ENCODE measurements around the gene ADAM17.
A peak's percentile ranks its signal among the peaks of the same experiment; 100 is the strongest.
"Not testable (repeated sequence)": the region's sequence is repeated elsewhere in the genome, so short reads cannot be mapped to it uniquely, and the experiment has no call there.

The ADAM17 gene

DNA sequence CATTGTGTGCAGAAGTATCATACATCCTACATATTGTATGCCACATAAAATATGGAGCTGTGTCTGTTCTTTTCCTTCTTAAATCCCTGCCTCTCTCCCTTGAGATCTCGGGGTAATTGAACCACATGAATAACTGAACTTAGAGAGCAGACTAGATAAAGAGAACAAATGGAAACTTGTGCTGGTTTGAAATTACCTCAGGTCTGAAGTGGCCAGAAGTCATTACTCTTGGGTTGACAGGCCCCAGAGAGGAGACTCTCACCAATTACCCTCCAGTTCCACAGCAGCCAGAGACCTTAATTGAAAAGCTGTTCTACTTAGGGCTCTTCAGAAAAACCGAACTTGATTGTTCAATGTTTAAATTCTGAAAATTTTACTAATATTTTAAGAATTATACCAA is 5.0 kb upstream of the ADAM17 start:
- no peak for TF ChIP-seq ZFX (IDR thresholded peaks at IDR 0.05; ENCODE audit: borderline replicate concordance)
- TF ChIP-seq, protein P1, sequence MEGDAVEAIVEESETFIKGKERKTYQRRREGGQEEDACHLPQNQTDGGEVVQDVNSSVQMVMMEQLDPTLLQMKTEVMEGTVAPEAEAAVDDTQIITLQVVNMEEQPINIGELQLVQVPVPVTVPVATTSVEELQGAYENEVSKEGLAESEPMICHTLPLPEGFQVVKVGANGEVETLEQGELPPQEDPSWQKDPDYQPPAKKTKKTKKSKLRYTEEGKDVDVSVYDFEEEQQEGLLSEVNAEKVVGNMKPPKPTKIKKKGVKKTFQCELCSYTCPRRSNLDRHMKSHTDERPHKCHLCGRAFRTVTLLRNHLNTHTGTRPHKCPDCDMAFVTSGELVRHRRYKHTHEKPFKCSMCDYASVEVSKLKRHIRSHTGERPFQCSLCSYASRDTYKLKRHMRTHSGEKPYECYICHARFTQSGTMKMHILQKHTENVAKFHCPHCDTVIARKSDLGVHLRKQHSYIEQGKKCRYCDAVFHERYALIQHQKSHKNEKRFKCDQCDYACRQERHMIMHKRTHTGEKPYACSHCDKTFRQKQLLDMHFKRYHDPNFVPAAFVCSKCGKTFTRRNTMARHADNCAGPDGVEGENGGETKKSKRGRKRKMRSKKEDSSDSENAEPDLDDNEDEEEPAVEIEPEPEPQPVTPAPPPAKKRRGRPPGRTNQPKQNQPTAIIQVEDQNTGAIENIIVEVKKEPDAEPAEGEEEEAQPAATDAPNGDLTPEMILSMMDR (IDR thresholded peaks at IDR 0.05), result no peak
- H3K27ac ChIP-seq, result no peak overlapping the region

DNA sequence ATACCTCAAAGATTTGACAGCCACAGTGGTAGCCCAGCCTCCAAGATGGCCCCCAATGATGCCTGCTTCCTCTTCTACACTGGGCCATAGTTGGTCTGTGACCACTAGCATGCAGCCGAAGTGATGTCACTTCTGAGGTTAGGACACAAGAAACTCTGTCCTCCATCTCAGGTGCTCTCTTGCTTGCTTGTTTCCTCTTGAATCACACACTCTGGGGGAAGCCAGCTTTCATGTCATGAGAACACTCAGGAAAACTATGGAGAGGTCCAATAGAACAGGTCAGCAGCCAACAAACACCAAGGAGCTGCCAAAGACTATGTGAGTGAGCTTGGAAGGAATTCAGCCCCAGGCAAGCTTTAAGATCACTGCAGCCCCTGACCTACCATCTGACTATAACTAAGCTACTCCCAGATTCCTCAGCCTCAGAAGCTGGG is 3.3 kb upstream of the ADAM17 start:
- H3K27ac ChIP-seq, result no peak overlapping the region
- TF ChIP-seq, protein P1 (IDR thresholded peaks at IDR 0.05), result no peak
- no peak for TF ChIP-seq ZFX (IDR thresholded peaks at IDR 0.05; ENCODE audit: borderline replicate concordance)

DNA sequence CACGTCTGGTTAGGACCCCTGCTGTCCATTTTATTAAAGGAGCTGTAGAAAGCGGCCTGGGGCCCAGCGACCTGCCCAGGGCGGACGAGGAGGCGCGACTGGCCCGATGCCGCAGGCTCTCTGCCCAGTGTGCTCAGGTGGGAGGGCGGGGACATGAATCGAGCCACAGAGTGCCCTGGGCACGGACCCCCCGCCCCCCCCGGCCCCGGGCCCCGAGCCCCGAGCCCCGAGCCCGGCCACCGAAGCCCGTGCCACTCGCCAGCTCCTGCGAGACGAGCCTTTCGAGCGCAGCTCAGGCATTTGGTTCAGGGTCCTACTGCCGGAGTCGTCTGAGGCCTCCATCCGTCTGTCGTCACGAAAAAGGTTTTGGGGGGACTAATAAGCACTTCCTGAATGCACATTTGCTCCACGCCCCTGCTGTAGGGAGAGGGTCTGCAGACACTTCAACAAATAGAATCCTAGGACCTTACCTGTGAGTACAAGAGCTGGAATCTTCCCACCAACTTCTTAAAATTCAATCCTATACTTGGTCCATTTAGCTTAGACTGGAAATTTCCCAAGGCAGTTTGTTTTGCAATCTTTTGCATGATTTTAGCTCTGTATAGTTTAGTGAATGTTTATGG is 602 bp upstream of the ADAM17 start:
- H3K27ac ChIP-seq, result peak overlapping the region; percentile 93

DNA sequence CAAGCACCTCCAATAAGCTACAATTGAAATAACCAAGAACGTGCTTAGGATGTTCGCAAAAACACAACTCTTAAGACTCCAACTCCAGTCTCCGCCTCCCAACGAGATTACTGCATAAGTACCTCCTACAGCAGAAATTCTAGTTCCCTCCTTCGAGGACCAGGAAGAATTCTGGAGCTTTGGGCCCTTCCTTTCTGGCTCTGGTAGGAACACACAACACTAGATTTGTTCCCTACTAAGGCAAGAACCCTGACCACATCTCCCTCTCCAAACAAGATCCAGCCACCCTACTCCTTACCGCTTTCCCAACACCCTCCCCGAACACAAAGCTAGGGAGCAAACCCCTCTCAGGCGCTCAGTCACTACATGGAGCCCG is 721 bp downstream of the ADAM17 start:
- peak overlapping the region; percentile 93 for H3K27ac ChIP-seq
- TF ChIP-seq, protein P1 (IDR thresholded peaks at IDR 0.05), result no peak
- TF ChIP-seq ZFX (IDR thresholded peaks at IDR 0.05; ENCODE audit: borderline replicate concordance), result no peak

More for the DNA sequence above, 602 bp upstream of the ADAM17 start:
- TF ChIP-seq, protein P1 (IDR thresholded peaks at IDR 0.05), result no peak
- no peak for TF ChIP-seq ZFX (IDR thresholded peaks at IDR 0.05; ENCODE audit: borderline replicate concordance)

DNA sequence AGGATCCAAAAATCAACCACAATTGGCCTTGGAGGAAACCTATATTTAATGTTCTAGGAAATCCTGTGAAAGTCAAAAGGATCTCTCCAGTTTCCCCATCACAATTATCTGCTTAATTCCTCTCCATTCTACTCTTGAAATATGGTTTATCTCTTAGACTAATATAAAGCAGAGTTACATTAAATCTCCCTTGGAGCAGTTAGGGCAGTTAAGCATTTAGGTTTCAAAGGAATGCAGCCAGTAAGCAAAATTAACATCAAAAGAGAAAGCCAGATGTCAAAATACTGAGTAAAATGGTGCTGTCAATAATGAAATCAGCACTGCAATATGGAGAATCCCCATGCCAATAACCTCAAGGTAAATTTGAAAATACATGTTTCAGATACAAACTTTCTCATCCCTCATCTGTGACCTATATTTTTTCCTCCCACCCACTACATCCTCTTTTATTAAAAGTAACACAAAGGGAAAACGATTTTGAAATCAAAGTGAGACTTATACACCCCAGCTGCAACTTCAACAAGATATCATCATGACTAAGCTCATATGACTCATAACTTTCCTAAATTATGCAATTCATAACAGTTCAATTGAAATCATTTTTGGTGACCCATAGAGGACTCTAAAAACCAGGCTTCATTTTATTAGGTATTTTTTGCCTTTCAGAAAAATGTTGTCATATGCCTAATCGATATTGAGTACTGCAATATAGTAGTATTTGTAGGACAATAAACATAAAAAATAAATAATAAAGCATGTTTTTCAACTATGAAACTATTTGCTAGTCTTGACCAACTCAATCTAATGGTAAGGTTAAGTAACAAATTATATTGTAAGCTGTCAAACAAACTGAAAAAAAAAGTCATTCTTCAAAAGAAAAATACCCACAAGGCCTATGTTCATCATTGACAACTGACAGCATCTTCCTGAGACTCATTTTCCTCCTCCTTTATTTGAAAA is 3.1 kb downstream of the ADAM17 start:
- no peak for TF ChIP-seq ZFX (IDR thresholded peaks at IDR 0.05; ENCODE audit: borderline replicate concordance)
- TF ChIP-seq, protein P1 (IDR thresholded peaks at IDR 0.05), result no peak
- no peak overlapping the region for H3K27ac ChIP-seq

DNA sequence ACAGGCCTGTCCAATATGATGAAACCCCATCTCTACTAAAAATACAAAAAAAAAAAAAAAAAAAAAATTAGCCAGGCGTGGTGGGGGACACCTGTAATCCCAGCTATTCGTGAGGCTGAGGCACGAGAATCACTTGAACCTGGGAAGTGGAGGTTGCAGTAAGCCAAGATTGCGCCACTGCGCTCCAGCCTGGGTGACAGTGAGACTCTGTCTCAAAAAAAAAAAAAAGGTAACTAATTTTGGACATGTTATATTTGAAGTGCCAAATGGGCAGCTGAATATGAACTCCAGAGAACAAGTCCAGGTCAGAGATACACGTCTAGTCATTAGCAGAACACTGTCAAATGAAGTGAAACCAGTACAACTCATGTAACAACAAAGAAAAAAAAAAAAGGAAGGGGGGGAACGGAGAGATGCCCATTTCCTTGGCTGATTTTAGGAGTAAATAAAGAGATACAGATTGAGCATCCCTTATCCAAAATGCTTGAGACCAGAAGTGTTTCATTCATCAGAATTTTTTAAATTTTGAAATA is 4.7 kb downstream of the ADAM17 start:
- not testable (repeated sequence) for H3K27ac ChIP-seq

DNA sequence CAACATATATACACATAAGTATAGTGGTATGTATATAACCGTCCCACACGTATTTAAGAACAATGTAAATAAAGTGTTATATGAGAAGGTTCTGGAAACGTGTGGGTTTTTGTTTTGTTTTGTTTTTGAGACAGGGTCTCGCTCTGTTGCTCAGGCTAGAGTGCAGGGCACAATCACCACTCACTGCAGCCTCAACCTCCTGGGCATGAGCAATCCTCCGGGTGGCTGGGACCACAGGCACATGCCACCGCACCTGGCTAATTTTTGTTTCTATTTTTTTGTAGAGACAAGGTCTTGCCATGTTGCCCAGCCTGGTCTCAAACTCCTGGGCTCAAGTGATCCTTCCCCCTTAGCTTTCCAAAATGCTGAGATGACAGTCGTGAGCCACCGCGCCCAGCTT is 6.2 kb downstream of the ADAM17 start:
- no peak for TF ChIP-seq ZFX (IDR thresholded peaks at IDR 0.05; ENCODE audit: borderline replicate concordance)
- TF ChIP-seq, protein P1 (IDR thresholded peaks at IDR 0.05), result no peak
- no peak overlapping the region for H3K27ac ChIP-seq
